ENCODE data around the gene CCDC86. TPM values are rescaled to one million over a fixed set of nuclear protein-coding genes. Genes with fewer than 3 reads are reported as not detected.

The CCDC86 gene
- total and polyA plus RNA-seq, 10 of the 15 experiments (the other 5 are each of a cell fraction or from before 2014, with no cell fraction given), result 2.0 to 87.2 (median 38.7) TPM

DNA sequence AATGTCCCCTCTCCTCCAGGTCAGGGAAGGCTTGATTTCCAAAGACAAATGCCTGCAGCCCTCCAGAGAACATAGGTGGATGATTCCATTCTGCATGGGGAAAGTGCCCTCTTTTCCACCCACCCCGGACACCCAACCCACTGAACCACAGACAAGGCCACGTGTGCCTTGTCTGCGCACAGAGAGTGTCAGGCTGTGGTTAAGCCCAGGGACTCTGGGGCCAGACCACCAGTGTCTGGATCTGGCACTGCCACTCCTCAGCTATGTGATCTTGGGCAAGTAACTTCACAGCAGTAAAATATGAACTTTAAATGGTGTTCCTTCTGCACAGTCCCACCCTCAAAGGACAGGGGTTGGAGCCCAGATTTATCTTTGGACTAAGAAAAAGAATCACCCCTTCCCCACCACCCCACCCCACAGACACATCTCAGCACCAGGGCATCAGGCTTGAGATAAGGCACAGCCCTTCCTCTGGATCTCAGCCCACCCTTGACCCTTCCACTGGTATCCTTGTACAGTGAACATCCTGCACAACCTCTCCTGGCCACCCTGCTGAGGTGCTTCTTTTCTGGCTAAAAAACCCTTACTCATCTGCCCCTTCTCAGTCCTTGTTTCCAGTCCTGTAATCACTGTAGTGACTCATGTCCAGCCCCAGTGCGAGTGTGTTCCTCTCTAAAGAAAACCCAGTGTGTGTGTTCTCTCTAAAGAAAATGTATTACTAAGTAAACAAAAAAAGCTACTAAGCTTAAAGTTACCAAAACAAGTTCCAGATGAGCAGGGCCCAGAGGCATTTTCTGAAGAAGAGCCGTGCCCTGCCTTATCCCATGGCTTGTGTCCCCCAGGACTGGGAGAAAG, 15.7 kb downstream of the CCDC86 start:
- Histone ChIP-seq H3K9ac (ENCODE audit: control insufficient read depth, insufficient read depth, low read length) (no peak overlapping the region), H3K4me2 (ENCODE audit: control insufficient read depth, insufficient read depth) (no peak overlapping the region), H3K9me3 (replicated peaks; ENCODE audit: control insufficient read depth, insufficient read depth, low read length) (no peaks in the 10 kb centered on the region), H4K20me1 (ENCODE audit: control insufficient read depth, insufficient read depth) (no peaks in the 10 kb centered on the region), H3K4me1 (ENCODE audit: control insufficient read depth, insufficient read depth, low read length) (0 out of 2 replicates have a peak, but pooled peaks cover 3% of the 10 kb centered on the region), H3K36me3 (ENCODE audit: control insufficient read depth in 2 of 2, insufficient read depth in 2 of 2, low read length in 1 of 2) (no peaks in the 10 kb centered on the region), H2AFZ (ENCODE audit: control insufficient read depth, low read depth, low read length) (no peak overlapping the region), H3K27me3 (replicated peaks in 1 of 2; ENCODE audit: control insufficient read depth in 2 of 2, insufficient read depth in 2 of 2, low read length in 1 of 2) (no peaks in the 10 kb centered on the region), H3K79me2 (ENCODE audit: control insufficient read depth, insufficient read depth, low read length) (no peaks in the 10 kb centered on the region), H3K4me3 (no peak overlapping the region), H3K27ac (ENCODE audit: control insufficient read depth, insufficient read depth) (no peak overlapping the region)
- no peak for ATAC-seq
- FAIRE-seq, result no peak
- ChIA-PET SMC1A (ENCODE audit: uncharacterized antibody, unreplicated experiment) (no interaction called here), RAD21 (ENCODE audit: unreplicated experiment) (no interaction called here), POLR2A (interaction anchor here (0.7 kb wide), 1 partner anchor 249 kb away, joined by 3 read pairs; no protein-coding TSS in a partner anchor), CTCF (interaction anchor here (2.3 kb wide), 1 partner anchor 27 kb away, joined by 6 read pairs; no protein-coding TSS in a partner anchor)
- no TSS peak for BruUV-seq (replicated peaks)
- DNase-seq (ENCODE audit: low read depth, low spot score), result no peak
- WGBS (ENCODE audit: insufficient coverage, insufficient replicate concordance, low lambda C conversion rate, missing lambda C conversion rate), result 53% methylated on average over 5 of the region's 5 CpGs
- in situ Hi-C loops (cut with MboI), result no loop called here
- intact Hi-C loops (cut with micrococcal nuclease; ENCODE audit: unreplicated experiment), result no loop called here
- TF ChIP-seq, protein P1, sequence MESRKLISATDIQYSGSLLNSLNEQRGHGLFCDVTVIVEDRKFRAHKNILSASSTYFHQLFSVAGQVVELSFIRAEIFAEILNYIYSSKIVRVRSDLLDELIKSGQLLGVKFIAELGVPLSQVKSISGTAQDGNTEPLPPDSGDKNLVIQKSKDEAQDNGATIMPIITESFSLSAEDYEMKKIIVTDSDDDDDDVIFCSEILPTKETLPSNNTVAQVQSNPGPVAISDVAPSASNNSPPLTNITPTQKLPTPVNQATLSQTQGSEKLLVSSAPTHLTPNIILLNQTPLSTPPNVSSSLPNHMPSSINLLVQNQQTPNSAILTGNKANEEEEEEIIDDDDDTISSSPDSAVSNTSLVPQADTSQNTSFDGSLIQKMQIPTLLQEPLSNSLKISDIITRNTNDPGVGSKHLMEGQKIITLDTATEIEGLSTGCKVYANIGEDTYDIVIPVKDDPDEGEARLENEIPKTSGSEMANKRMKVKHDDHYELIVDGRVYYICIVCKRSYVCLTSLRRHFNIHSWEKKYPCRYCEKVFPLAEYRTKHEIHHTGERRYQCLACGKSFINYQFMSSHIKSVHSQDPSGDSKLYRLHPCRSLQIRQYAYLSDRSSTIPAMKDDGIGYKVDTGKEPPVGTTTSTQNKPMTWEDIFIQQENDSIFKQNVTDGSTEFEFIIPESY (IDR thresholded peaks at IDR 0.05), result no peak
- TF ChIP-seq JUNB (IDR thresholded peaks at IDR 0.05) (no peak), CHD4 (IDR thresholded peaks at IDR 0.05) (no peak), RBBP5 (conservative IDR thresholded peaks at IDR 0.05) (no peak), MTA3 (IDR thresholded peaks at IDR 0.05; ENCODE audit: borderline replicate concordance, low read length) (no peak), RELA (IDR thresholded peaks at IDR 0.05; ENCODE audit: borderline replicate concordance, partially characterized antibody) (no peak), LARP7 (IDR thresholded peaks at IDR 0.05) (no peak), NBN (IDR thresholded peaks at IDR 0.05) (no peak), RFX5 (IDR thresholded peaks at IDR 0.05; ENCODE audit: low read depth, low read length) (no peak), RCOR1 (conservative IDR thresholded peaks at IDR 0.05; ENCODE audit: low read depth, low read length) (no peak), SRF (IDR thresholded peaks at IDR 0.05; ENCODE audit: low read depth in 2 of 2, low read length in 2 of 2) (no peak), TBL1XR1 (IDR thresholded peaks at IDR 0.05; ENCODE audit: low read depth, low read length) (no peak), SMC3 (IDR thresholded peaks at IDR 0.05; ENCODE audit: borderline replicate concordance, low read length) (no peak), KLF5 (IDR thresholded peaks at IDR 0.05; ENCODE audit: partially characterized antibody) (no peak)
- TF ChIP-seq, protein P2, sequence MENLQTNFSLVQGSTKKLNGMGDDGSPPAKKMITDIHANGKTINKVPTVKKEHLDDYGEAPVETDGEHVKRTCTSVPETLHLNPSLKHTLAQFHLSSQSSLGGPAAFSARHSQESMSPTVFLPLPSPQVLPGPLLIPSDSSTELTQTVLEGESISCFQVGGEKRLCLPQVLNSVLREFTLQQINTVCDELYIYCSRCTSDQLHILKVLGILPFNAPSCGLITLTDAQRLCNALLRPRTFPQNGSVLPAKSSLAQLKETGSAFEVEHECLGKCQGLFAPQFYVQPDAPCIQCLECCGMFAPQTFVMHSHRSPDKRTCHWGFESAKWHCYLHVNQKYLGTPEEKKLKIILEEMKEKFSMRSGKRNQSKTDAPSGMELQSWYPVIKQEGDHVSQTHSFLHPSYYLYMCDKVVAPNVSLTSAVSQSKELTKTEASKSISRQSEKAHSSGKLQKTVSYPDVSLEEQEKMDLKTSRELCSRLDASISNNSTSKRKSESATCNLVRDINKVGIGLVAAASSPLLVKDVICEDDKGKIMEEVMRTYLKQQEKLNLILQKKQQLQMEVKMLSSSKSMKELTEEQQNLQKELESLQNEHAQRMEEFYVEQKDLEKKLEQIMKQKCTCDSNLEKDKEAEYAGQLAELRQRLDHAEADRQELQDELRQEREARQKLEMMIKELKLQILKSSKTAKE (IDR thresholded peaks at IDR 0.05; ENCODE audit: low read depth, poor library complexity, severe bottlenecking), result no peak
- TF ChIP-seq, protein P3, sequence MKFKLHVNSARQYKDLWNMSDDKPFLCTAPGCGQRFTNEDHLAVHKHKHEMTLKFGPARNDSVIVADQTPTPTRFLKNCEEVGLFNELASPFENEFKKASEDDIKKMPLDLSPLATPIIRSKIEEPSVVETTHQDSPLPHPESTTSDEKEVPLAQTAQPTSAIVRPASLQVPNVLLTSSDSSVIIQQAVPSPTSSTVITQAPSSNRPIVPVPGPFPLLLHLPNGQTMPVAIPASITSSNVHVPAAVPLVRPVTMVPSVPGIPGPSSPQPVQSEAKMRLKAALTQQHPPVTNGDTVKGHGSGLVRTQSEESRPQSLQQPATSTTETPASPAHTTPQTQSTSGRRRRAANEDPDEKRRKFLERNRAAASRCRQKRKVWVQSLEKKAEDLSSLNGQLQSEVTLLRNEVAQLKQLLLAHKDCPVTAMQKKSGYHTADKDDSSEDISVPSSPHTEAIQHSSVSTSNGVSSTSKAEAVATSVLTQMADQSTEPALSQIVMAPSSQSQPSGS (IDR thresholded peaks at IDR 0.05; ENCODE audit: low read length), result no peak
- TF ChIP-seq, protein P4, sequence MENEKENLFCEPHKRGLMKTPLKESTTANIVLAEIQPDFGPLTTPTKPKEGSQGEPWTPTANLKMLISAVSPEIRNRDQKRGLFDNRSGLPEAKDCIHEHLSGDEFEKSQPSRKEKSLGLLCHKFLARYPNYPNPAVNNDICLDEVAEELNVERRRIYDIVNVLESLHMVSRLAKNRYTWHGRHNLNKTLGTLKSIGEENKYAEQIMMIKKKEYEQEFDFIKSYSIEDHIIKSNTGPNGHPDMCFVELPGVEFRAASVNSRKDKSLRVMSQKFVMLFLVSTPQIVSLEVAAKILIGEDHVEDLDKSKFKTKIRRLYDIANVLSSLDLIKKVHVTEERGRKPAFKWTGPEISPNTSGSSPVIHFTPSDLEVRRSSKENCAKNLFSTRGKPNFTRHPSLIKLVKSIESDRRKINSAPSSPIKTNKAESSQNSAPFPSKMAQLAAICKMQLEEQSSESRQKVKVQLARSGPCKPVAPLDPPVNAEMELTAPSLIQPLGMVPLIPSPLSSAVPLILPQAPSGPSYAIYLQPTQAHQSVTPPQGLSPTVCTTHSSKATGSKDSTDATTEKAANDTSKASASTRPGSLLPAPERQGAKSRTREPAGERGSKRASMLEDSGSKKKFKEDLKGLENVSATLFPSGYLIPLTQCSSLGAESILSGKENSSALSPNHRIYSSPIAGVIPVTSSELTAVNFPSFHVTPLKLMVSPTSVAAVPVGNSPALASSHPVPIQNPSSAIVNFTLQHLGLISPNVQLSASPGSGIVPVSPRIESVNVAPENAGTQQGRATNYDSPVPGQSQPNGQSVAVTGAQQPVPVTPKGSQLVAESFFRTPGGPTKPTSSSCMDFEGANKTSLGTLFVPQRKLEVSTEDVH (IDR thresholded peaks at IDR 0.05; ENCODE audit: low read depth, partially characterized antibody), result no peak

Data from GM12878 (cell line).